CD4-positive, alpha-beta T cell (primary cell): Measurements from ENCODE around the gene AHCYL2. TPM values are rescaled to one million over a fixed set of nuclear protein-coding genes. Genes with fewer than 3 reads are reported as not detected.

Experiments
- ATAC-seq: fragments of 200-7000 bp; cut with Tn5 transposase; one replicate; pipeline ENCODE4 v1.10.0; 2022; ENCODE audit warnings: mild to moderate bottlenecking; ENCODE audit not compliant: poor library complexity
- CTCF ChIA-PET: fragments of 350-600 bp; sonication (Branson Sonifier 250); formaldehyde crosslinking; loops from one replicate; lab custom pipeline; 2021; ENCODE audit warnings: antibody characterized with exemption, inconsistent platforms; lab: Charles Lee
- POLR2A ChIA-PET: fragments of 350-600 bp; sonication (Branson Sonifier 250); formaldehyde crosslinking; loops from one replicate; lab custom pipeline; 2021; ENCODE audit warnings: antibody characterized with exemption, inconsistent platforms; lab: Charles Lee
- DNase-seq, 14 experiments: peaks; one replicate each; pipeline ENCODE4 v3.0.0-alpha.2; 2013 to 2020; ENCODE audit warnings: mixed read lengths in 2 of 14
- H3K27ac ChIP-seq, 2 donors: one replicate each; pipeline versions ENCODE4 v1.5.1 to v1.7.0; 2013; ENCODE audit warnings: low read length in 2 of 2, low read depth in 1 of 2, mild to moderate bottlenecking in 1 of 2
- H3K27me3 ChIP-seq, 2 experiments: 1 replicate in 1 of 2; 2 replicates in 1 of 2; pipeline versions ENCODE4 v1.6.1 to v1.7.0; 2013; ENCODE audit warnings: low read length in 2 of 2, control low read depth in 1 of 2, mild to moderate bottlenecking in 1 of 2, moderate library complexity in 1 of 2; ENCODE audit not compliant: insufficient read depth in 2 of 2, control insufficient read depth in 1 of 2
- H3K36me3 ChIP-seq: one replicate; pipeline ENCODE4 v1.6.1; 2013; ENCODE audit warnings: low read length, control low read depth; ENCODE audit not compliant: insufficient read depth
- H3K4me1 ChIP-seq: one replicate; pipeline ENCODE4 v1.6.1; 2013; ENCODE audit warnings: low read length, control low read depth; ENCODE audit not compliant: insufficient read depth
- H3K4me3 ChIP-seq: one replicate; pipeline ENCODE4 v1.5.1; 2013; ENCODE audit warnings: mild to moderate bottlenecking, low read length, moderate library complexity
- H3K9me3 ChIP-seq, 2 experiments: 1 replicate in 1 of 2; 2 replicates in 1 of 2; pipeline versions ENCODE4 v1.6.1 to v1.7.0; 2013; ENCODE audit warnings: low read length in 2 of 2, mild to moderate bottlenecking in 2 of 2, control low read depth in 1 of 2, moderate library complexity in 1 of 2; ENCODE audit not compliant: control insufficient read depth in 1 of 2, insufficient read depth in 1 of 2
- H3K27ac Mint-ChIP-seq: one replicate; pipeline ENCODE4 v1.8.0; 2020; ENCODE audit warnings: mixed read lengths
- H3K27me3 Mint-ChIP-seq: one replicate; pipeline ENCODE4 v1.8.0; 2021; ENCODE audit warnings: mixed read lengths
- H3K36me3 Mint-ChIP-seq: one replicate; pipeline ENCODE4 v1.8.0; 2021; ENCODE audit warnings: low read depth, mixed read lengths
- H3K4me1 Mint-ChIP-seq: one replicate; pipeline ENCODE4 v1.8.0; 2021; ENCODE audit warnings: low read depth, mixed read lengths
- H3K4me3 Mint-ChIP-seq: one replicate; pipeline ENCODE4 v1.8.0; 2020; ENCODE audit warnings: mild to moderate bottlenecking, mixed read lengths
- H3K9me3 Mint-ChIP-seq: one replicate; pipeline ENCODE4 v1.8.0; 2020; ENCODE audit warnings: mixed read lengths
- CTCF ChIP-seq: fragments of 200-600 bp; IDR thresholded peaks from one replicate; pipeline ENCODE4 v1.8.0; 2022; ENCODE audit warnings: antibody characterized with exemption, mild to moderate bottlenecking
- intact Hi-C, 2 experiments: fragments of 100-400 bp; cut with DNase I in 1 of 2; cut with micrococcal nuclease in 1 of 2; formaldehyde crosslinking; loops; one replicate each; pipeline versions ENCODE4 v1.15.1 to v1.9.0; 2023 to 2025; cut with DNase I, micrococcal nuclease
- total RNA-seq, 174 experiments: library from RNA in 2 of 174; stranded (reverse) in 2 of 174; gene quantifications; one replicate each; pipeline ENCODE4 v1.2.3 and lab custom pipeline; 2021 to 2026

Gene AHCYL2
- total RNA-seq, 2 experiments from 2014 or later = 5.8 to 6.0 TPM

GRCh38 chr7:129209067-129209926, 15.5 kb upstream of the AHCYL2 start:
- H3K27ac ChIP-seq = no peak overlapping the region
- H3K27ac Mint-ChIP-seq = no peak overlapping the region
- H3K27me3 ChIP-seq = no peaks in the 10 kb centered on the region
- no peaks in the 10 kb centered on the region for H3K36me3 ChIP-seq
- intact Hi-C loops = no loop called here
- no peak for ATAC-seq
- no peak for DNase-seq
- H3K9me3 Mint-ChIP-seq = no peaks in the 10 kb centered on the region
- TF ChIP-seq CTCF = no peak
- H3K4me3 Mint-ChIP-seq = no peak overlapping the region
- CTCF ChIA-PET = interaction anchor here (0.8 kb wide), 1 partner anchor 9 kb away, joined by 3 read pairs; no protein-coding TSS in a partner anchor
- no peaks in the 10 kb centered on the region for H3K36me3 Mint-ChIP-seq
- H3K4me1 ChIP-seq = peaks cover 4% of the 10 kb centered on the region
- no peaks in the 10 kb centered on the region for H3K4me1 Mint-ChIP-seq
- H3K27me3 Mint-ChIP-seq = no peaks in the 10 kb centered on the region
- POLR2A ChIA-PET = no interaction called here
- no peak overlapping the region for H3K4me3 ChIP-seq
- no peaks in the 10 kb centered on the region for H3K9me3 ChIP-seq

- Mint-ChIP-seq H3K4me3 (no peak overlapping the region), H3K36me3 (no peaks in the 10 kb centered on the region), H3K27ac (no peak overlapping the region), H3K9me3 (no peaks in the 10 kb centered on the region), H3K4me1 (no peaks in the 10 kb centered on the region), H3K27me3 (no peaks in the 10 kb centered on the region)
- Histone ChIP-seq H3K9me3 (no peaks in the 10 kb centered on the region), H3K36me3 (no peaks in the 10 kb centered on the region), H3K4me3 (no peak overlapping the region), H3K4me1 (peaks cover 4% of the 10 kb centered on the region), H3K27ac (no peak overlapping the region), H3K27me3 (no peaks in the 10 kb centered on the region)
- ChIA-PET POLR2A (no interaction called here), CTCF (interaction anchor here (0.9 to 1.3 kb wide), 2 partner anchors 16 to 29 kb away, joined by 3 to 4 read pairs; no protein-coding TSS in a partner anchor)
- intact Hi-C loops = loop anchor here in 1 of 2 experiments (1.0 to 5.0 kb wide), 2 partner anchors 46 to 308 kb away; no protein-coding TSS in a partner anchor
- peak; percentile 30 to 72 (median 52) for DNase-seq
- TF ChIP-seq CTCF = peak; percentile 68
- peak; percentile 68 for ATAC-seq
Observed at GRCh38 chr7:129210256-129210988, 14.4 kb upstream of the AHCYL2 start.

- Histone ChIP-seq H3K9me3 (peaks cover 0 to 4% of the 10 kb centered on the region in 2 experiments), H3K27me3 (no peaks in the 10 kb centered on the region), H3K36me3 (no peaks in the 10 kb centered on the region), H3K27ac (no peak overlapping the region), H3K4me3 (no peak overlapping the region), H3K4me1 (peaks cover 4% of the 10 kb centered on the region)
- ChIA-PET CTCF (interaction anchor here (0.9 to 1.3 kb wide), 2 partner anchors 15 to 28 kb away, joined by 3 to 4 read pairs; no protein-coding TSS in a partner anchor), POLR2A (no interaction called here)
- H3K4me1 Mint-ChIP-seq = no peaks in the 10 kb centered on the region
- H3K4me3 Mint-ChIP-seq = no peak overlapping the region
- no peak for TF ChIP-seq CTCF
- no peaks in the 10 kb centered on the region for H3K27me3 Mint-ChIP-seq
- DNase-seq (no peak), ATAC-seq (no peak)
- H3K36me3 Mint-ChIP-seq = no peaks in the 10 kb centered on the region
- intact Hi-C loops = loop anchor here in 1 of 2 experiments (1.0 to 5.0 kb wide), 2 partner anchors 47 to 309 kb away; no protein-coding TSS in a partner anchor
- H3K9me3 Mint-ChIP-seq = no peaks in the 10 kb centered on the region
- no peak overlapping the region for H3K27ac Mint-ChIP-seq
Observed at GRCh38 chr7:129210989-129211312, 13.9 kb upstream of the AHCYL2 start.
